PC-3 (cell line): ENCODE data around the gene TNP1.

ENCODE experiments used
- CTCF ChIP-seq: fragments of 300-600 bp; sonication (generic); conservative IDR thresholded peaks from 2 replicates; pipeline ENCODE4 v1.5.1; 2017; ENCODE audit warnings: antibody characterized with exemption, low read depth, mild to moderate bottlenecking, low read length
- EZH2 ChIP-seq: fragments of 300-600 bp; sonication (generic); IDR thresholded peaks from one replicate; pipeline ENCODE4 v1.6.1; 2017; ENCODE audit warnings: antibody characterized with exemption, mild to moderate bottlenecking, low read length; ENCODE audit not compliant: unreplicated experiment
- EZH2phosphoT487 ChIP-seq: fragments of 300-600 bp; sonication (generic); IDR thresholded peaks from 2 replicates; pipeline ENCODE4 v1.6.1; 2018; ENCODE audit warnings: mild to moderate bottlenecking, antibody characterized with exemption, low read length, borderline replicate concordance

DNA sequence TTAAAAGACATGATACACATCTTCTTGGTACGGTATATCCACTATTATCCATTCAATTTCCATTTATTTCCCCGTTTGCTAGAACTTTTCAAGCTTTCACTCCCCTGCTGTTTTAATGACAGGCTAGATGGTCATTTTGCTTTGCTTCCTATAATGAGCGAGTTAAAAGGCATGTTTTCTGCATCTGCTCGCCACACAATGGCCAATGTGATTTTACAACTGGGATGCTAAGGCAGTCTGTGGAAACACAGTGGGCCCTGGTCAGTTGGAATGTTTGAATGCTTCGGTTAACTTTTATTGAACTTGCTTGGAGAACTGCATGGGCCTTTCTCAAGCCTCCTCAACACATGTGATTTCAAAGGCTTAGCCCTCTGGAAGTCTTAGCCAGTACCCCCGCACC is 48.4 kb upstream of the TNP1 start:
- TF ChIP-seq CTCF (no peak), EZH2 (no peak), EZH2phosphoT487 (no peak)
